Effector memory CD4-positive, alpha-beta T cell (primary cell): ENCODE results near the gene ST8SIA6.
"Not testable (repeated sequence)": the region's sequence is repeated elsewhere in the genome, so short reads cannot be mapped to it uniquely, and the experiment has no call there.

Source experiments
- DNase-seq, 3 donors: peaks; one replicate each; pipeline ENCODE4 v3.0.0-alpha.2; 2020
- H3K27ac ChIP-seq: 2 replicates; pipeline ENCODE4 v1.7.0; 2013; ENCODE audit warnings: mild to moderate bottlenecking, low read length, moderate library complexity; ENCODE audit not compliant: insufficient read depth, poor library complexity, severe bottlenecking
- H3K27me3 ChIP-seq: replicated peaks from 2 replicates; pipeline ENCODE4 v1.7.0; 2013; ENCODE audit warnings: mild to moderate bottlenecking, low read length; ENCODE audit not compliant: insufficient read depth, control insufficient read depth, poor library complexity, severe bottlenecking
- H3K36me3 ChIP-seq: 2 replicates; pipeline ENCODE4 v1.7.0; 2013; ENCODE audit warnings: mild to moderate bottlenecking, low read length, moderate library complexity; ENCODE audit not compliant: control insufficient read depth, insufficient read depth
- H3K4me1 ChIP-seq: 2 replicates; pipeline ENCODE4 v1.7.0; 2013; ENCODE audit warnings: low read length, mild to moderate bottlenecking; ENCODE audit not compliant: control insufficient read depth, insufficient read depth, poor library complexity, severe bottlenecking
- H3K4me3 ChIP-seq: 2 replicates; pipeline ENCODE4 v1.7.0; 2013; ENCODE audit warnings: low read length, low read depth, mild to moderate bottlenecking; ENCODE audit not compliant: insufficient read depth, poor library complexity, severe bottlenecking
- H3K9me3 ChIP-seq: 2 replicates; pipeline ENCODE4 v1.7.0; 2013; ENCODE audit warnings: mild to moderate bottlenecking, low read length, moderate library complexity; ENCODE audit not compliant: control insufficient read depth

Gene ST8SIA6

GRCh38 chr10:17443707-17444387, 10.5 kb downstream of the ST8SIA6 start:
- no peak overlapping the region for H3K4me3 ChIP-seq
- H3K4me1 ChIP-seq: no peaks in the 10 kb centered on the region
- no peak overlapping the region for H3K27ac ChIP-seq
- no peaks in the 10 kb centered on the region for H3K27me3 ChIP-seq
- no peak for DNase-seq
- no peaks in the 10 kb centered on the region for H3K9me3 ChIP-seq
- no peaks in the 10 kb centered on the region for H3K36me3 ChIP-seq

GRCh38 chr10:17438583-17438982, 15.8 kb downstream of the ST8SIA6 start:
- no peak for DNase-seq
- Histone ChIP-seq H3K4me1 (no peaks in the 10 kb centered on the region), H3K9me3 (no peaks in the 10 kb centered on the region), H3K27ac (no peak overlapping the region), H3K36me3 (no peaks in the 10 kb centered on the region), H3K27me3 (no peaks in the 10 kb centered on the region), H3K4me3 (no peak overlapping the region)

- not testable (repeated sequence) for H3K9me3 ChIP-seq, DNase-seq, H3K27me3 ChIP-seq, H3K4me1 ChIP-seq, H3K4me3 ChIP-seq, H3K27ac ChIP-seq, H3K36me3 ChIP-seq
Measured at GRCh38 chr10:17436578-17436977, 17.8 kb downstream of the ST8SIA6 start.

GRCh38 chr10:17435953-17436352, 18.4 kb downstream of the ST8SIA6 start:
- Histone ChIP-seq H3K9me3 (no peaks in the 10 kb centered on the region), H3K27me3 (no peaks in the 10 kb centered on the region), H3K36me3 (no peaks in the 10 kb centered on the region), H3K27ac (no peak overlapping the region), H3K4me3 (no peak overlapping the region), H3K4me1 (peaks cover under 1% of the 10 kb centered on the region)
- no peak for DNase-seq

- Histone ChIP-seq H3K36me3 (no peaks in the 10 kb centered on the region), H3K27me3 (no peaks in the 10 kb centered on the region), H3K4me3 (no peak overlapping the region), H3K27ac (no peak overlapping the region), H3K4me1 (peaks cover 6% of the 10 kb centered on the region), H3K9me3 (no peaks in the 10 kb centered on the region)
- DNase-seq: no peak
Measured at GRCh38 chr10:17435187-17435586, 19.2 kb downstream of the ST8SIA6 start.

- Histone ChIP-seq H3K4me3 (no peak overlapping the region), H3K4me1 (peaks cover 29% of the 10 kb centered on the region), H3K9me3 (no peaks in the 10 kb centered on the region), H3K36me3 (no peaks in the 10 kb centered on the region), H3K27ac (no peak overlapping the region), H3K27me3 (no peaks in the 10 kb centered on the region)
- DNase-seq: no peak
Measured at GRCh38 chr10:17432723-17433122, 21.7 kb downstream of the ST8SIA6 start.

GRCh38 chr10:17431871-17432311, 22.5 kb downstream of the ST8SIA6 start:
- Histone ChIP-seq H3K27ac (no peak overlapping the region), H3K9me3 (no peaks in the 10 kb centered on the region), H3K4me3 (no peak overlapping the region), H3K27me3 (no peaks in the 10 kb centered on the region), H3K36me3 (no peaks in the 10 kb centered on the region), H3K4me1 (peaks cover 37% of the 10 kb centered on the region)
- no peak for DNase-seq

GRCh38 chr10:17430647-17431355, 23.6 kb downstream of the ST8SIA6 start:
- no peaks in the 10 kb centered on the region for H3K36me3 ChIP-seq
- no peak overlapping the region for H3K4me3 ChIP-seq
- peaks cover 48% of the 10 kb centered on the region for H3K4me1 ChIP-seq
- H3K27me3 ChIP-seq: no peaks in the 10 kb centered on the region
- H3K27ac ChIP-seq: no peak overlapping the region
- peak; percentile 19 to 47 (median 32) for DNase-seq
- no peaks in the 10 kb centered on the region for H3K9me3 ChIP-seq

GRCh38 chr10:17429490-17429889, 24.9 kb downstream of the ST8SIA6 start:
- Histone ChIP-seq H3K36me3 (no peaks in the 10 kb centered on the region), H3K27ac (peak overlapping the region; percentile 69), H3K27me3 (no peaks in the 10 kb centered on the region), H3K4me3 (no peak overlapping the region), H3K4me1 (peaks cover 56% of the 10 kb centered on the region), H3K9me3 (no peaks in the 10 kb centered on the region)
- no peak for DNase-seq

- Histone ChIP-seq H3K27ac (peak overlapping the region; percentile 69), H3K4me1 (peaks cover 58% of the 10 kb centered on the region), H3K27me3 (no peaks in the 10 kb centered on the region), H3K9me3 (no peaks in the 10 kb centered on the region), H3K36me3 (no peaks in the 10 kb centered on the region), H3K4me3 (peak overlapping the region; percentile 35)
- peak; percentile 58 to 68 (median 61) for DNase-seq
Measured at GRCh38 chr10:17428351-17429097, 25.9 kb downstream of the ST8SIA6 start.
